Measurements from ENCODE around the gene RIPOR2.

DNA sequence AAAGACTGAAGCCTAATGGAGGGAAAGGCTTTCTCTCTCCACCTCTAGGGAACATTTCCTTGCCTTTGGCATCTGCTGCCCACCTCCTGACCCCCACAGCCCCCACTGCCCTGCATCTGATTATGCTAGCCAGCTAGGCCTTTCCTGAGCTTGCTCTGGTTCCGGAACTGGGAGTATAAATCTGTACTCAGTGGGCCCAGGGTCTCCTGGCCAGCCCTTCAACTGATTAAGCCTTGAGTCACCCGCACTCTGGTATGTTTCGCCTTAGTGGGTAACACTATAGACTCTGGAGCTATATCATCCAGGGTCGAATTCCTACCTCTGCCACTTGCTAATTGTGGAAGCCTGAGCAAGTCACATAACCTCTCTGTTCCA lies 45.6 kb upstream of the RIPOR2 start:
- TF ChIP-seq, protein P1, sequence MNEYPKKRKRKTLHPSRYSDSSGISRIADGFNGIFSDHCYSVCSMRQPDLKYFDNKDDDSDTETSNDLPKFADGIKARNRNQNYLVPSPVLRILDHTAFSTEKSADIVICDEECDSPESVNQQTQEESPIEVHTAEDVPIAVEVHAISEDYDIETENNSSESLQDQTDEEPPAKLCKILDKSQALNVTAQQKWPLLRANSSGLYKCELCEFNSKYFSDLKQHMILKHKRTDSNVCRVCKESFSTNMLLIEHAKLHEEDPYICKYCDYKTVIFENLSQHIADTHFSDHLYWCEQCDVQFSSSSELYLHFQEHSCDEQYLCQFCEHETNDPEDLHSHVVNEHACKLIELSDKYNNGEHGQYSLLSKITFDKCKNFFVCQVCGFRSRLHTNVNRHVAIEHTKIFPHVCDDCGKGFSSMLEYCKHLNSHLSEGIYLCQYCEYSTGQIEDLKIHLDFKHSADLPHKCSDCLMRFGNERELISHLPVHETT (tag by site-specific recombination; IDR thresholded peaks at IDR 0.05) = no peak
- TF ChIP-seq, protein P2, sequence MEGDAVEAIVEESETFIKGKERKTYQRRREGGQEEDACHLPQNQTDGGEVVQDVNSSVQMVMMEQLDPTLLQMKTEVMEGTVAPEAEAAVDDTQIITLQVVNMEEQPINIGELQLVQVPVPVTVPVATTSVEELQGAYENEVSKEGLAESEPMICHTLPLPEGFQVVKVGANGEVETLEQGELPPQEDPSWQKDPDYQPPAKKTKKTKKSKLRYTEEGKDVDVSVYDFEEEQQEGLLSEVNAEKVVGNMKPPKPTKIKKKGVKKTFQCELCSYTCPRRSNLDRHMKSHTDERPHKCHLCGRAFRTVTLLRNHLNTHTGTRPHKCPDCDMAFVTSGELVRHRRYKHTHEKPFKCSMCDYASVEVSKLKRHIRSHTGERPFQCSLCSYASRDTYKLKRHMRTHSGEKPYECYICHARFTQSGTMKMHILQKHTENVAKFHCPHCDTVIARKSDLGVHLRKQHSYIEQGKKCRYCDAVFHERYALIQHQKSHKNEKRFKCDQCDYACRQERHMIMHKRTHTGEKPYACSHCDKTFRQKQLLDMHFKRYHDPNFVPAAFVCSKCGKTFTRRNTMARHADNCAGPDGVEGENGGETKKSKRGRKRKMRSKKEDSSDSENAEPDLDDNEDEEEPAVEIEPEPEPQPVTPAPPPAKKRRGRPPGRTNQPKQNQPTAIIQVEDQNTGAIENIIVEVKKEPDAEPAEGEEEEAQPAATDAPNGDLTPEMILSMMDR (tag by site-specific recombination; IDR thresholded peaks at IDR 0.05) = no peak
- TF ChIP-seq, protein P3, sequence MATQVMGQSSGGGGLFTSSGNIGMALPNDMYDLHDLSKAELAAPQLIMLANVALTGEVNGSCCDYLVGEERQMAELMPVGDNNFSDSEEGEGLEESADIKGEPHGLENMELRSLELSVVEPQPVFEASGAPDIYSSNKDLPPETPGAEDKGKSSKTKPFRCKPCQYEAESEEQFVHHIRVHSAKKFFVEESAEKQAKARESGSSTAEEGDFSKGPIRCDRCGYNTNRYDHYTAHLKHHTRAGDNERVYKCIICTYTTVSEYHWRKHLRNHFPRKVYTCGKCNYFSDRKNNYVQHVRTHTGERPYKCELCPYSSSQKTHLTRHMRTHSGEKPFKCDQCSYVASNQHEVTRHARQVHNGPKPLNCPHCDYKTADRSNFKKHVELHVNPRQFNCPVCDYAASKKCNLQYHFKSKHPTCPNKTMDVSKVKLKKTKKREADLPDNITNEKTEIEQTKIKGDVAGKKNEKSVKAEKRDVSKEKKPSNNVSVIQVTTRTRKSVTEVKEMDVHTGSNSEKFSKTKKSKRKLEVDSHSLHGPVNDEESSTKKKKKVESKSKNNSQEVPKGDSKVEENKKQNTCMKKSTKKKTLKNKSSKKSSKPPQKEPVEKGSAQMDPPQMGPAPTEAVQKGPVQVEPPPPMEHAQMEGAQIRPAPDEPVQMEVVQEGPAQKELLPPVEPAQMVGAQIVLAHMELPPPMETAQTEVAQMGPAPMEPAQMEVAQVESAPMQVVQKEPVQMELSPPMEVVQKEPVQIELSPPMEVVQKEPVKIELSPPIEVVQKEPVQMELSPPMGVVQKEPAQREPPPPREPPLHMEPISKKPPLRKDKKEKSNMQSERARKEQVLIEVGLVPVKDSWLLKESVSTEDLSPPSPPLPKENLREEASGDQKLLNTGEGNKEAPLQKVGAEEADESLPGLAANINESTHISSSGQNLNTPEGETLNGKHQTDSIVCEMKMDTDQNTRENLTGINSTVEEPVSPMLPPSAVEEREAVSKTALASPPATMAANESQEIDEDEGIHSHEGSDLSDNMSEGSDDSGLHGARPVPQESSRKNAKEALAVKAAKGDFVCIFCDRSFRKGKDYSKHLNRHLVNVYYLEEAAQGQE (tag by site-specific recombination; IDR thresholded peaks at IDR 0.05) = no peak
- TF ChIP-seq KLF16 (tag by site-specific recombination; IDR thresholded peaks at IDR 0.05) = no peak

Data from HEK293 (cell line).